H9 (cell line): ENCODE measurements around the gene MITF. TPM values are rescaled to one million over a fixed set of nuclear protein-coding genes. Genes with fewer than 3 reads are reported as not detected.

ENCODE experiments used
- DNase-seq: peaks from one replicate; pipeline ENCODE4 v3.0.0-alpha.2; 2017
- H2AFZ ChIP-seq: one replicate; pipeline ENCODE4 v1.6.1; 2013; ENCODE audit warnings: mild to moderate bottlenecking, low read length, control low read depth, moderate library complexity
- H2AK5ac ChIP-seq: 2 replicates; pipeline ENCODE4 v1.6.1; 2013; ENCODE audit warnings: low read length, control low read depth, mixed read lengths; ENCODE audit not compliant: insufficient read length
- H2BK120ac ChIP-seq: one replicate; pipeline ENCODE4 v1.6.1; 2013; ENCODE audit warnings: low read depth, mild to moderate bottlenecking, low read length, control low read depth, inconsistent platforms; ENCODE audit not compliant: poor library complexity, severe bottlenecking
- H2BK12ac ChIP-seq: 2 replicates; pipeline ENCODE4 v1.6.1; 2013; ENCODE audit warnings: low read length, control low read depth, mixed read lengths, low read depth; ENCODE audit not compliant: insufficient read length
- H2BK15ac ChIP-seq: 2 replicates; pipeline ENCODE4 v1.6.1; 2013; ENCODE audit warnings: low read depth, low read length, control low read depth
- H2BK20ac ChIP-seq: one replicate; pipeline ENCODE4 v1.6.1; 2013; ENCODE audit warnings: low read depth, mild to moderate bottlenecking, low read length, control low read depth, inconsistent platforms; ENCODE audit not compliant: poor library complexity, severe bottlenecking
- H2BK5ac ChIP-seq: 2 replicates; pipeline ENCODE4 v1.6.1; 2013; ENCODE audit warnings: low read length, control low read depth, mixed read lengths; ENCODE audit not compliant: insufficient read length
- H3K14ac ChIP-seq: 2 replicates; pipeline ENCODE4 v1.6.1; 2013; ENCODE audit warnings: low read length, control low read depth; ENCODE audit not compliant: insufficient read depth
- H3K18ac ChIP-seq: 2 replicates; pipeline ENCODE4 v1.6.1; 2013; ENCODE audit warnings: low read depth, mild to moderate bottlenecking, mixed read lengths, low read length, control low read depth; ENCODE audit not compliant: insufficient read length
- H3K23ac ChIP-seq: 2 replicates; pipeline ENCODE4 v1.6.1; 2013; ENCODE audit warnings: low read length, control low read depth, mixed read lengths, low read depth; ENCODE audit not compliant: insufficient read length
- H3K23me2 ChIP-seq: 2 replicates; pipeline ENCODE4 v1.6.1; 2013; ENCODE audit warnings: low read depth, mild to moderate bottlenecking, mixed read lengths, low read length, control low read depth; ENCODE audit not compliant: insufficient read length, poor library complexity, severe bottlenecking
- H3K27ac ChIP-seq: 2 replicates; pipeline ENCODE4 v1.5.1; 2013; ENCODE audit warnings: low read length, control low read depth, mixed read lengths, low read depth; ENCODE audit not compliant: insufficient read length
- H3K27me3 ChIP-seq: 2 replicates; pipeline ENCODE4 v1.6.1; 2013; ENCODE audit warnings: low read length, control low read depth, inconsistent platforms; ENCODE audit not compliant: insufficient read depth
- H3K4ac ChIP-seq: 2 replicates; pipeline ENCODE4 v1.6.1; 2013; ENCODE audit warnings: low read depth, mild to moderate bottlenecking, control low read depth, inconsistent platforms, low read length, moderate library complexity
- H3K4me1 ChIP-seq: 2 replicates; pipeline ENCODE4 v1.6.1; 2013; ENCODE audit warnings: low read length, control low read depth, inconsistent platforms; ENCODE audit not compliant: insufficient read depth
- H3K4me2 ChIP-seq: 2 replicates; pipeline ENCODE4 v1.6.1; 2013; ENCODE audit warnings: low read length, control low read depth, mixed read lengths; ENCODE audit not compliant: insufficient read length, insufficient read depth
- H3K56ac ChIP-seq: 2 replicates; pipeline ENCODE4 v1.6.1; 2013; ENCODE audit warnings: low read depth, mild to moderate bottlenecking, mixed read lengths, low read length, control low read depth; ENCODE audit not compliant: insufficient read length
- H3K79me1 ChIP-seq: 2 replicates; pipeline ENCODE4 v1.6.1; 2013; ENCODE audit warnings: low read depth, mild to moderate bottlenecking, moderate library complexity, low read length, control low read depth, inconsistent platforms; ENCODE audit not compliant: insufficient read depth, poor library complexity, severe bottlenecking
- H3K79me2 ChIP-seq: 2 replicates; pipeline ENCODE4 v1.6.1; 2013; ENCODE audit warnings: low read length, control low read depth, inconsistent platforms; ENCODE audit not compliant: insufficient read depth
- H3K9ac ChIP-seq: 2 replicates; pipeline ENCODE4 v1.6.1; 2013; ENCODE audit warnings: low read length, control low read depth, mixed read lengths; ENCODE audit not compliant: insufficient read length; ENCODE audit errors: extremely low read depth
- H3K9me3 ChIP-seq: one replicate; pipeline ENCODE4 v1.6.1; 2013; ENCODE audit warnings: low read depth, low read length, inconsistent platforms; ENCODE audit not compliant: control insufficient read depth
- H3T11ph ChIP-seq: one replicate; pipeline ENCODE4 v1.6.1; 2013; ENCODE audit warnings: mild to moderate bottlenecking, low read length, control low read depth, inconsistent platforms
- H4K20me1 ChIP-seq: one replicate; pipeline ENCODE4 v1.6.1; 2013; ENCODE audit not compliant: control insufficient read depth, insufficient read length, insufficient read depth
- H4K5ac ChIP-seq: 2 replicates; pipeline ENCODE4 v1.6.1; 2013; ENCODE audit warnings: low read depth, mild to moderate bottlenecking, mixed read lengths, low read length, control low read depth; ENCODE audit not compliant: insufficient read length
- H4K8ac ChIP-seq: replicated peaks from 2 replicates; pipeline ENCODE4 v1.6.1; 2013; ENCODE audit warnings: low read length, control low read depth, mixed read lengths, low read depth; ENCODE audit not compliant: insufficient read length
- H4K91ac ChIP-seq: 2 replicates; pipeline ENCODE4 v1.6.1; 2013; ENCODE audit warnings: low read depth, mild to moderate bottlenecking, moderate library complexity, mixed read lengths, low read length, control low read depth; ENCODE audit not compliant: insufficient read length
- H3K27ac Mint-ChIP-seq, 3 experiments: 2 replicates in 2 of 3; 3 replicates in 1 of 3; pipeline ENCODE4 v1.8.0; 2020 to 2021; ENCODE audit warnings: mixed read lengths in 3 of 3, mild to moderate bottlenecking in 1 of 3, moderate library complexity in 1 of 3
- H3K27me3 Mint-ChIP-seq: 2 replicates; pipeline ENCODE4 v1.8.0; 2021; ENCODE audit warnings: low read depth, mild to moderate bottlenecking, moderate library complexity, mixed read lengths
- H3K36me3 Mint-ChIP-seq, 3 experiments: 2 replicates in 2 of 3; 3 replicates in 1 of 3; pipeline ENCODE4 v1.8.0; 2020 to 2021; ENCODE audit warnings: low read depth in 3 of 3, mixed read lengths in 3 of 3; ENCODE audit not compliant: insufficient read depth in 1 of 3
- H3K4me1 Mint-ChIP-seq, 2 experiments: 2 replicates each; pipeline ENCODE4 v1.8.0; 2020; ENCODE audit warnings: mixed read lengths in 2 of 2
- H3K4me3 Mint-ChIP-seq, 2 experiments: 2 replicates in 1 of 2; 3 replicates in 1 of 2; pipeline ENCODE4 v1.8.0; 2020 to 2021; ENCODE audit warnings: mild to moderate bottlenecking in 2 of 2, mixed read lengths in 2 of 2, moderate library complexity in 1 of 2
- H3K9me3 Mint-ChIP-seq, 2 experiments: 2 replicates in 1 of 2; 3 replicates in 1 of 2; pipeline ENCODE4 v1.8.0; 2020; ENCODE audit warnings: mild to moderate bottlenecking in 2 of 2, mixed read lengths in 2 of 2, moderate library complexity in 1 of 2
- CTCF ChIP-seq: fragments of 200-600 bp; sonication (generic); conservative IDR thresholded peaks from 3 replicates; pipeline ENCODE4 v1.8.0; 2021; ENCODE audit warnings: antibody characterized with exemption, mild to moderate bottlenecking
- WGBS: extraction: QIAGEN DNeasy Blood & Tissue Kit; methylation state at CpG from one replicate; pipeline ENCODE4 v1.1.7; 2013; ENCODE audit warnings: missing lambda C conversion rate, low lambda C conversion rate, mixed read lengths; ENCODE audit not compliant: insufficient read length; ENCODE audit errors: extremely low coverage; 5-methylcytosine and 5-hydroxymethylcytosine counted together
- total RNA-seq: library from RNA; stranded (reverse); gene quantifications from 2 replicates; pipeline ENCODE4 v1.2.1, GENCODE V29; 2021

MITF gene
- total RNA-seq, 1 experiment from 2014 or later = 0.81 TPM

- DNase-seq = no peak
- Histone ChIP-seq H2BK5ac (no peak overlapping the region), H3K4me2 (no peak overlapping the region), H4K91ac (no peak overlapping the region), H2BK120ac (no peak overlapping the region), H3K79me2 (no peaks in the 10 kb centered on the region), H2BK15ac (no peak overlapping the region), H3K4ac (no peak overlapping the region), H3K18ac (no peak overlapping the region), H3K23me2 (no peaks in the 10 kb centered on the region), H4K8ac (no peak overlapping the region), H3K23ac (no peak overlapping the region), H3K14ac (no peak overlapping the region), H3K56ac (no peak overlapping the region), H3K27me3 (no peaks in the 10 kb centered on the region), H2BK20ac (no peak overlapping the region), H3K79me1 (no peaks in the 10 kb centered on the region), H4K20me1 (no peaks in the 10 kb centered on the region), H2AK5ac (no peak overlapping the region), H3K9me3 (no peaks in the 10 kb centered on the region), H3K9ac (no peak overlapping the region), H2BK12ac (no peak overlapping the region), H3K4me1 (peaks cover 3% of the 10 kb centered on the region; the same call in 1 of the 2 replicates), H4K5ac (no peak overlapping the region), H3K27ac (no peak overlapping the region), H2AFZ (no peak overlapping the region), H3T11ph (no peak overlapping the region)
- no peak for TF ChIP-seq CTCF
- H3K9me3 Mint-ChIP-seq = no peaks in the 10 kb centered on the region
- H3K36me3 Mint-ChIP-seq = no peaks in the 10 kb centered on the region
- peaks cover 14 to 16% of the 10 kb centered on the region in 2 experiments for H3K4me1 Mint-ChIP-seq
- peak overlapping the region in 1 of 3 experiments; percentile 60; a peak in 1 of 7 replicates for H3K27ac Mint-ChIP-seq
- no peaks in the 10 kb centered on the region; the same call in 1 of the 2 replicates for H3K27me3 Mint-ChIP-seq
- no peak overlapping the region for H3K4me3 Mint-ChIP-seq
- WGBS = no CpG with 5 or more reads among the region's 3 CpGs
Observed at GRCh38 chr3:69997631-69998307, 258.5 kb downstream of the MITF start.
